Activated CD4-positive, alpha-beta memory T cell treated with anti-CD3 and anti-CD28 coated beads for 36 hours (primary cell): ENCODE measurements around the gene BTRC. TPM values are rescaled to one million over a fixed set of nuclear protein-coding genes. Genes with fewer than 3 reads are reported as not detected.

ENCODE experiments used
- CTCF ChIA-PET: fragments of 350-600 bp; sonication (Branson Sonifier 250); formaldehyde crosslinking; loops from one replicate; lab custom pipeline; 2021; ENCODE audit warnings: antibody characterized with exemption, inconsistent platforms; lab: Charles Lee
- POLR2A ChIA-PET: fragments of 350-600 bp; sonication (Branson Sonifier 250); formaldehyde crosslinking; loops from one replicate; lab custom pipeline; 2021; ENCODE audit warnings: antibody characterized with exemption; lab: Charles Lee
- DNase-seq: peaks from one replicate; pipeline ENCODE4 v3.0.0-alpha.2; 2020
- H3K27ac Mint-ChIP-seq: one replicate; pipeline ENCODE4 v1.8.0; 2021; ENCODE audit warnings: mixed read lengths
- H3K27me3 Mint-ChIP-seq: one replicate; pipeline ENCODE4 v1.8.0; 2021; ENCODE audit warnings: mixed read lengths
- H3K36me3 Mint-ChIP-seq: one replicate; pipeline ENCODE4 v1.8.0; 2021; ENCODE audit warnings: mixed read lengths
- H3K4me1 Mint-ChIP-seq: one replicate; pipeline ENCODE4 v1.8.0; 2021; ENCODE audit warnings: low read depth, mixed read lengths
- H3K4me3 Mint-ChIP-seq: one replicate; pipeline ENCODE4 v1.8.0; 2021; ENCODE audit warnings: mild to moderate bottlenecking, mixed read lengths
- H3K9me3 Mint-ChIP-seq: one replicate; pipeline ENCODE4 v1.8.0; 2021; ENCODE audit warnings: mixed read lengths
- intact Hi-C: fragments of 100-400 bp; cut with micrococcal nuclease; formaldehyde crosslinking; loops from one replicate; pipeline ENCODE4 v1.15.1; 2023
- total RNA-seq, 2 experiments: library from RNA; stranded (reverse); gene quantifications; one replicate each; pipeline ENCODE4 v1.2.3, GENCODE V29; 2021

The BTRC gene
- total RNA-seq, 2 experiments from 2014 or later: 18.2 to 18.6 TPM

GRCh38 chr10:101573885-101574753 lies 220.2 kb downstream of the BTRC start:
- H3K27me3 Mint-ChIP-seq: peaks cover 8% of the 10 kb centered on the region
- intact Hi-C loops: loop anchor here (5.0 kb wide), 1 partner anchor 412 kb away; no protein-coding TSS in a partner anchor
- ChIA-PET CTCF (interaction anchor here (1.0 to 1.2 kb wide), 3 partner anchors 9 to 361 kb away, joined by 3 to 4 read pairs (median 3); no protein-coding TSS in a partner anchor), POLR2A (no interaction called here)
- H3K4me1 Mint-ChIP-seq: peaks cover 5% of the 10 kb centered on the region
- DNase-seq: no peak
- no peak overlapping the region for H3K27ac Mint-ChIP-seq
- peaks cover 2% of the 10 kb centered on the region for H3K9me3 Mint-ChIP-seq
- H3K4me3 Mint-ChIP-seq: no peak overlapping the region
- peaks cover 4% of the 10 kb centered on the region for H3K36me3 Mint-ChIP-seq

DNA sequence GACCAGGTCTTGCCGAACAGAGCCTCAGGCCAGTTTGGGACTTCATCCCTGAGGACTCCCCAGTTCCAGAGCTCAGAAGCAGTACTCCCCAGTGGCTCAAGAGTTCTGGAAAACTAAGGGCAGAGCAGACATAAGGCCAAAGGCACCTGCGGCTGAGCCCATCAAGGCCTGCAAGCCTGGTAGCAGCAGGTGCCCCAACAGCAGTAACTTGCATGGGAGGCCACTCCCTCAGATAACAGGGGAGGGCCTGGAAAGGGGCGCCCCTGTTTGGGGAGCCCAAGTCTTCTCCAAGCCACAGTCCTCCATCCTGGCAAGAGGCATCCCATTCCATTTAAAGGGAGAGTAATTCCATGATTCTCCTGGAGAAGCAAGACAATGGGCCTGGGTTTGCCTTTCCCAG lies 221.1 kb downstream of the BTRC start:
- no peaks in the 10 kb centered on the region for H3K4me1 Mint-ChIP-seq
- H3K27ac Mint-ChIP-seq: no peak overlapping the region
- no peak for DNase-seq
- intact Hi-C loops: no loop called here
- no peak overlapping the region for H3K4me3 Mint-ChIP-seq
- H3K9me3 Mint-ChIP-seq: peaks cover 2% of the 10 kb centered on the region
- H3K27me3 Mint-ChIP-seq: no peaks in the 10 kb centered on the region
- CTCF ChIA-PET: interaction anchor here (1.5 kb wide), 1 partner anchor 37 kb away, joined by 3 read pairs; no protein-coding TSS in a partner anchor
- peaks cover 7% of the 10 kb centered on the region for H3K36me3 Mint-ChIP-seq
- POLR2A ChIA-PET: no interaction called here

- no peak overlapping the region for H3K4me3 Mint-ChIP-seq
- intact Hi-C loops: no loop called here
- DNase-seq: no peak
- peaks cover 8% of the 10 kb centered on the region for H3K36me3 Mint-ChIP-seq
- H3K9me3 Mint-ChIP-seq: peaks cover 2% of the 10 kb centered on the region
- H3K4me1 Mint-ChIP-seq: no peaks in the 10 kb centered on the region
- POLR2A ChIA-PET: interaction anchor here (0.5 to 0.6 kb wide), 2 partner anchors 212 to 602 kb away, joined by 3 to 4 read pairs; no protein-coding TSS in a partner anchor
- no peaks in the 10 kb centered on the region for H3K27me3 Mint-ChIP-seq
- CTCF ChIA-PET: interaction anchor here (0.6 to 1.6 kb wide), 4 partner anchors 38 to 206 kb away, joined by 3 to 6 read pairs (median 3); no protein-coding TSS in a partner anchor
- H3K27ac Mint-ChIP-seq: no peak overlapping the region
Observed at GRCh38 chr10:101575580-101576210, 221.7 kb downstream of the BTRC start.

GRCh38 chr10:101576211-101576863 lies 222.4 kb downstream of the BTRC start:
- H3K36me3 Mint-ChIP-seq: peaks cover 8% of the 10 kb centered on the region
- H3K27me3 Mint-ChIP-seq: no peaks in the 10 kb centered on the region
- H3K27ac Mint-ChIP-seq: no peak overlapping the region
- H3K9me3 Mint-ChIP-seq: peaks cover 2% of the 10 kb centered on the region
- no peaks in the 10 kb centered on the region for H3K4me1 Mint-ChIP-seq
- no peak for DNase-seq
- CTCF ChIA-PET: interaction anchor here (0.6 to 1.6 kb wide), 4 partner anchors 39 to 205 kb away, joined by 3 to 6 read pairs (median 3); no protein-coding TSS in a partner anchor
- intact Hi-C loops: no loop called here
- POLR2A ChIA-PET: interaction anchor here (0.6 kb wide), 1 partner anchor 603 kb away, joined by 4 read pairs; no protein-coding TSS in a partner anchor
- no peak overlapping the region for H3K4me3 Mint-ChIP-seq

- H3K27ac Mint-ChIP-seq: no peak overlapping the region
- no peaks in the 10 kb centered on the region for H3K4me1 Mint-ChIP-seq
- CTCF ChIA-PET: interaction anchor here (1.1 to 1.6 kb wide), 2 partner anchors 11 to 204 kb away, joined by 3 to 6 read pairs; partner anchors contain the start of genes DPCD and POLL
- POLR2A ChIA-PET: no interaction called here
- DNase-seq: no peak
- intact Hi-C loops: no loop called here
- peaks cover 2% of the 10 kb centered on the region for H3K9me3 Mint-ChIP-seq
- no peak overlapping the region for H3K4me3 Mint-ChIP-seq
- H3K36me3 Mint-ChIP-seq: peaks cover 10% of the 10 kb centered on the region
- no peaks in the 10 kb centered on the region for H3K27me3 Mint-ChIP-seq
Observed at GRCh38 chr10:101577121-101577871, 223.3 kb downstream of the BTRC start.

DNA sequence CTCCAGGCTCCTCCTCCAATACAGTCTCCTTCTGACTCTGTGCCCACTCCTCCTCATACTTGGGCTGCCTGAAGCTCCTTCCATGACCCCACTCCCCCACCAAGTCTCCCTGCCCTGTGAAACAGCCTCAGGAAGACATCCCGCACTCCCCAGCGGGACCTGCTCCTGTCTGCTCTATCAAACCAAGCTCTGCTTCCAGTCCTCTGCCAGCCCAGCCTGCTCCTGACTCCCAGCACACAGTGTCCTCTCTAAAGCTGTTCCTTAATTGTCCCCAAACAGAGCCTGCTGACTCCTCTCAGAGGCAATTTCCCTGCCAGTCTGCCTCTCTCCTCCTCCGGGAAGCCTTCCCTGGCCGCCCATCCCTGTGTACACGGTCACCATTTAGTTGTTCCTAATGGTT lies 224.2 kb downstream of the BTRC start:
- H3K4me1 Mint-ChIP-seq: no peaks in the 10 kb centered on the region
- no peak for DNase-seq
- peaks cover 11% of the 10 kb centered on the region for H3K36me3 Mint-ChIP-seq
- no peak overlapping the region for H3K27ac Mint-ChIP-seq
- ChIA-PET CTCF (interaction anchor here (1.1 to 1.2 kb wide), 3 partner anchors 9 to 10 kb away, joined by 3 read pairs; partner anchors contain the start of genes DPCD and POLL), POLR2A (no interaction called here)
- H3K4me3 Mint-ChIP-seq: no peak overlapping the region
- no peaks in the 10 kb centered on the region for H3K27me3 Mint-ChIP-seq
- H3K9me3 Mint-ChIP-seq: no peaks in the 10 kb centered on the region
- intact Hi-C loops: no loop called here

DNA sequence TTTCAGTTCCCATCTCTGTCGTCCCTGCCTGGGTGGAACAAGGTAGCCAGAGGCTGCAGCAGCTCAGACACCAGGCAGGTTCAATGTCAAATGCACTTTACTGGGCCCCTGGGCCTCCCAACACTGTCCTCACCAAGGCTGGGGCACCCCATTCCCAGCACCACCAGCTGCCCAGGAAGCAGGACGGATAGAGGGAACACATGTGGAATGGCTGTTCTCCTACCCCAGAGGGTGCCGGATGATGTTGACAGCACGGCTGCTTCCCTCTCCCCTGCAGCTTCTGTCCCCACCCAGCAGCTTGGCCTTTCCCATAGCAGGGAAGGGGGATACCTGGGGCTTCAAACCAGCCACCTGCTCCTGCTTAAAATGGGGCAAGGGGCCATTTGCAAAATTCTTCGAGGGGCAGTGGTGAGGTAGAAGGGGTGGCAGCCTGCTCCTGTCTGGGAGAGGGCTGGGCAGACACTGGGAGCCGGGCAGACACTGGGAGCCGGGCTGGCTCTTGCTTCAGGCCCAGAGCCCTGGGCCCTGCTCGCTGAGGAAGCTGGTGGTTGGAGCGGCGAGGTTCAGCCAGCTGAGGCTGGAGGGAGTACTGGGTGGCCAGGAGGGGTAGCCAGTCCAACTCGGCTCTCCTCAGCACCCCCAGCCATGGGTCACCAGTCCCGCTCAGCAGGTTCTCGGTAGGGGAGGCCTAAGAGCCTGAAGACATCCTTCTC lies 225.0 kb downstream of the BTRC start:
- ChIA-PET POLR2A (no interaction called here), CTCF (interaction anchor here (1.1 to 1.2 kb wide), 2 partner anchors 8 to 9 kb away, joined by 3 read pairs; no protein-coding TSS in a partner anchor)
- Mint-ChIP-seq H3K27me3 (no peaks in the 10 kb centered on the region), H3K4me1 (no peaks in the 10 kb centered on the region), H3K4me3 (no peak overlapping the region), H3K36me3 (peaks cover 13% of the 10 kb centered on the region), H3K27ac (no peak overlapping the region), H3K9me3 (no peaks in the 10 kb centered on the region)
- intact Hi-C loops: no loop called here
- no peak for DNase-seq

- POLR2A ChIA-PET: no interaction called here
- Mint-ChIP-seq H3K9me3 (no peaks in the 10 kb centered on the region), H3K4me3 (no peak overlapping the region), H3K27me3 (no peaks in the 10 kb centered on the region), H3K4me1 (no peaks in the 10 kb centered on the region), H3K27ac (no peak overlapping the region), H3K36me3 (peaks cover 16% of the 10 kb centered on the region)
- DNase-seq: no peak
- CTCF ChIA-PET: interaction anchor here (0.9 to 4.8 kb wide), 3 partner anchors 9 to 530 kb away, joined by 3 to 26 read pairs (median 4); no protein-coding TSS in a partner anchor
- intact Hi-C loops: no loop called here
Observed at GRCh38 chr10:101579516-101579870, 225.5 kb downstream of the BTRC start.

GRCh38 chr10:101580486-101581399 lies 226.8 kb downstream of the BTRC start:
- H3K36me3 Mint-ChIP-seq: peaks cover 16% of the 10 kb centered on the region
- H3K4me1 Mint-ChIP-seq: no peaks in the 10 kb centered on the region
- intact Hi-C loops: no loop called here
- H3K27ac Mint-ChIP-seq: no peak overlapping the region
- ChIA-PET CTCF (interaction anchor here (0.6 to 4.8 kb wide), 5 partner anchors 10 to 1095 kb away, joined by 3 to 26 read pairs (median 4); no protein-coding TSS in a partner anchor), POLR2A (no interaction called here)
- no peak overlapping the region for H3K4me3 Mint-ChIP-seq
- H3K9me3 Mint-ChIP-seq: no peaks in the 10 kb centered on the region
- no peak for DNase-seq
- H3K27me3 Mint-ChIP-seq: no peaks in the 10 kb centered on the region

- intact Hi-C loops: loop anchor here (5.0 kb wide), 1 partner anchor 196 kb away; the partner anchor contains the start of gene NPM3
- peaks cover 8% of the 10 kb centered on the region for H3K36me3 Mint-ChIP-seq
Observed at GRCh38 chr10:101585841-101586240, 231.9 kb downstream of the BTRC start.

More at GRCh38 chr10:101585841-101586240, 231.9 kb downstream of the BTRC start:
- peaks cover 21% of the 10 kb centered on the region for H3K4me1 Mint-ChIP-seq
- H3K4me3 Mint-ChIP-seq: peak overlapping the region; percentile 17
- H3K27ac Mint-ChIP-seq: no peak overlapping the region
- H3K9me3 Mint-ChIP-seq: no peaks in the 10 kb centered on the region
- H3K27me3 Mint-ChIP-seq: no peaks in the 10 kb centered on the region
- DNase-seq: no peak
- ChIA-PET CTCF (interaction anchor here (1.0 to 1.9 kb wide), 2 partner anchors 16 to 196 kb away, joined by 3 to 8 read pairs; no protein-coding TSS in a partner anchor), POLR2A (no interaction called here)
